ENCODE results near the gene COL6A2.

The COL6A2 gene

DNA sequence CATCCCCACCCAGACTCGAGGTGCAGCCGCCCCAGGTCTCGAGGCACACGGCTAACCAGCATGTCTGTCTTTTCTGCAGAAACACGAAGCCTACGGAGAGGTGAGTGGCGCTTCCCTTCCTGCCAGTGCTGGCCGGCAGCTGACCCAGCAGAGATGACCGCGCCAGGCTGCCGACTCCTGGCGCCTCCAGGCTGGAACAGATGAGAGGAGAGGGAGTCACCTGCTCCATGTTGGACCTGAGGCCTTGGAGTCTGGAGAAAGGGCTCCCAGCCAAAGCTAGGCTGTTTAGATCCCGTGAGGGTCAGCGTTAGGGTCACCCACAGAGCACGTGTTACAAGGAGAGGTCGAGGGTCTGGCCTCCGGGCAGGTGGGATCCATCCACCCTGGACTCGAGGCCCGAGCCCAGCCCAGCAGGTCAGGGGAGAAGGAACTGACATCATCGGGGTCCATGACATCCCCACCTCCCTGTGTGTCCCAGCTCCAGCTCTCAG is 14.9 kb downstream of the COL6A2 start:
- Histone ChIP-seq H3K79me2 (ENCODE audit: control insufficient read depth, low read length) (no peaks in the 10 kb centered on the region), H3K9me3 (ENCODE audit: control insufficient read depth, insufficient read depth, low read length) (peaks cover 31% of the 10 kb centered on the region; the same call in 1 of the 2 replicates), H3F3A (ENCODE audit: control insufficient read depth, insufficient read depth) (no peaks in the 10 kb centered on the region), H3K27me3 (ENCODE audit: control insufficient read depth, low read length) (no peaks in the 10 kb centered on the region), H3K27ac (ENCODE audit: low read depth, low read length) (no peak overlapping the region), H3K9me2 (replicated peaks; ENCODE audit: control insufficient read depth, low read length) (no peaks in the 10 kb centered on the region), H3K36me3 (ENCODE audit: control insufficient read depth, low read length) (no peaks in the 10 kb centered on the region), H3K4me2 (ENCODE audit: low read length) (no peak overlapping the region), H4K20me1 (ENCODE audit: control insufficient read depth, insufficient read depth, low read depth, low read length) (no peaks in the 10 kb centered on the region), H3K4me3 (ENCODE audit: low read length) (no peak overlapping the region), H3K4me1 (ENCODE audit: control insufficient read depth, low read length) (no peaks in the 10 kb centered on the region)
- TF ChIP-seq CTCF (IDR thresholded peaks at IDR 0.05; ENCODE audit: low read depth, low read length, poor library complexity, severe bottlenecking), result no peak
- no peak for TF ChIP-seq EZH2phosphoT487 (IDR thresholded peaks at IDR 0.05; ENCODE audit: borderline replicate concordance, low read length)

GRCh38 chr21:46113497-46114176 is 15.7 kb downstream of the COL6A2 start:
- no peak overlapping the region for H3K4me2 ChIP-seq (ENCODE audit: low read length)
- no peaks in the 10 kb centered on the region for H3K27me3 ChIP-seq (ENCODE audit: control insufficient read depth, low read length)
- no peaks in the 10 kb centered on the region for H3K4me1 ChIP-seq (ENCODE audit: control insufficient read depth, low read length)
- no peaks in the 10 kb centered on the region for H3F3A ChIP-seq (ENCODE audit: control insufficient read depth, insufficient read depth)
- no peak overlapping the region for H3K27ac ChIP-seq (ENCODE audit: low read depth, low read length)
- TF ChIP-seq EZH2phosphoT487 (IDR thresholded peaks at IDR 0.05; ENCODE audit: borderline replicate concordance, low read length) (no peak), CTCF (IDR thresholded peaks at IDR 0.05; ENCODE audit: low read depth, low read length, poor library complexity, severe bottlenecking) (no peak)
- H3K9me2 ChIP-seq (replicated peaks; ENCODE audit: control insufficient read depth, low read length), result no peaks in the 10 kb centered on the region
- H4K20me1 ChIP-seq (ENCODE audit: control insufficient read depth, insufficient read depth, low read depth, low read length), result no peaks in the 10 kb centered on the region
- no peaks in the 10 kb centered on the region for H3K36me3 ChIP-seq (ENCODE audit: control insufficient read depth, low read length)
- H3K9me3 ChIP-seq (ENCODE audit: control insufficient read depth, insufficient read depth, low read length), result peaks cover 28% of the 10 kb centered on the region; the same call in 1 of the 2 replicates
- H3K79me2 ChIP-seq (ENCODE audit: control insufficient read depth, low read length), result no peaks in the 10 kb centered on the region
- no peak overlapping the region for H3K4me3 ChIP-seq (ENCODE audit: low read length)

DNA sequence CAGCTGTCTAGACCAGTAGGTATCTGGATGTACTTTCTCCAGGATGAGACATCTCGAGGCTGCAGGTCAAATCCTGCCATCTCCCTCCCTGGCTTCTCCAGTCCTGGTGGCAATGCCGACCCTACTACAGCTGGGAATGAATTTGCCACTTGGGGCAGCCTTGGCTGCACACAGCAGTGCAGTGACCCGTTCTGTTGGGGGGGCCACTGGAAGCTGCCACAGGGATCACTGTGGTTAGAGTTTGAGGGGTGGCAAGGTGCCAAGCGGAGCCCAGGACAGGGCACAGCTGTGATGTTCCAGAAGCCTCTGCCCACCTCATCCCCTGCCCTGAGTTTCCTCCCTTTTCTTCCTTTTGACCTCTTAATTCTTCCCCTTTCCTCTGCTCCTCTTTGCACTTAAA is 17.1 kb downstream of the COL6A2 start:
- no peak overlapping the region for H3K4me2 ChIP-seq (ENCODE audit: low read length)
- no peaks in the 10 kb centered on the region for H4K20me1 ChIP-seq (ENCODE audit: control insufficient read depth, insufficient read depth, low read depth, low read length)
- TF ChIP-seq EZH2phosphoT487 (IDR thresholded peaks at IDR 0.05; ENCODE audit: borderline replicate concordance, low read length) (no peak), CTCF (IDR thresholded peaks at IDR 0.05; ENCODE audit: low read depth, low read length, poor library complexity, severe bottlenecking) (no peak)
- H3K79me2 ChIP-seq (ENCODE audit: control insufficient read depth, low read length), result no peaks in the 10 kb centered on the region
- H3K9me2 ChIP-seq (replicated peaks; ENCODE audit: control insufficient read depth, low read length), result no peaks in the 10 kb centered on the region
- H3K27ac ChIP-seq (ENCODE audit: low read depth, low read length), result no peak overlapping the region
- H3K9me3 ChIP-seq (ENCODE audit: control insufficient read depth, insufficient read depth, low read length), result peaks cover 29% of the 10 kb centered on the region; the same call in 1 of the 2 replicates
- H3K4me3 ChIP-seq (ENCODE audit: low read length), result no peak overlapping the region
- no peaks in the 10 kb centered on the region for H3K36me3 ChIP-seq (ENCODE audit: control insufficient read depth, low read length)
- no peaks in the 10 kb centered on the region for H3F3A ChIP-seq (ENCODE audit: control insufficient read depth, insufficient read depth)
- no peaks in the 10 kb centered on the region for H3K27me3 ChIP-seq (ENCODE audit: control insufficient read depth, low read length)
- no peaks in the 10 kb centered on the region for H3K4me1 ChIP-seq (ENCODE audit: control insufficient read depth, low read length)

Data from DOHH2 (cell line).